Liver (tissue), 9 donors: ENCODE results near the gene ZP4. TPM values are rescaled to one million over a fixed set of nuclear protein-coding genes. Genes with fewer than 3 reads are reported as not detected.

ENCODE experiments used
- DNase-seq: peaks from one replicate; pipeline ENCODE4 v3.0.0-alpha.2; 2017; ENCODE audit warnings: low spot score
- H3K27ac ChIP-seq, 2 donors: one replicate each; pipeline ENCODE4 v1.7.0; 2013; ENCODE audit warnings: inconsistent platforms in 2 of 2, low read length in 2 of 2, control low read depth in 1 of 2, low read depth in 1 of 2, mild to moderate bottlenecking in 1 of 2
- H3K27me3 ChIP-seq, 4 donors: one replicate each; pipeline versions ENCODE4 v1.6.1 to v1.7.0; 2013; ENCODE audit warnings: low read length in 3 of 4, inconsistent platforms in 1 of 4, mild to moderate bottlenecking in 1 of 4, moderate library complexity in 1 of 4; ENCODE audit not compliant: control insufficient read depth in 4 of 4, insufficient read depth in 4 of 4
- H3K36me3 ChIP-seq, 4 donors: one replicate each; pipeline versions ENCODE4 v1.6.1 to v1.7.0; 2013; ENCODE audit warnings: low read length in 3 of 4, mild to moderate bottlenecking in 3 of 4, low read depth in 1 of 4, moderate library complexity in 1 of 4; ENCODE audit not compliant: control insufficient read depth in 4 of 4, insufficient read depth in 3 of 4
- H3K4me1 ChIP-seq, 4 donors: one replicate each; pipeline versions ENCODE4 v1.6.1 to v1.7.0; 2013; ENCODE audit warnings: low read length in 3 of 4, mild to moderate bottlenecking in 3 of 4, moderate library complexity in 1 of 4; ENCODE audit not compliant: control insufficient read depth in 4 of 4, insufficient read depth in 4 of 4
- H3K4me3 ChIP-seq, 3 donors: one replicate each; pipeline versions ENCODE4 v1.6.1 to v1.7.0; 2013; ENCODE audit warnings: low read length in 3 of 3, control low read depth in 1 of 3, low read depth in 1 of 3, mild to moderate bottlenecking in 1 of 3
- H3K9ac ChIP-seq, 2 donors: one replicate each; pipeline ENCODE4 v1.7.0; 2013; ENCODE audit warnings: low read length in 2 of 2, mild to moderate bottlenecking in 2 of 2, moderate library complexity in 2 of 2, control low read depth in 1 of 2, low read depth in 1 of 2
- H3K9me3 ChIP-seq, 4 donors: one replicate each; pipeline versions ENCODE4 v1.6.1 to v1.7.0; 2013; ENCODE audit warnings: low read length in 3 of 4; ENCODE audit not compliant: control insufficient read depth in 4 of 4
- EGR1 ChIP-seq, 2 donors: IDR thresholded peaks; 2 replicates each; pipeline ENCODE4 v1.6.1; 2016 to 2018; ENCODE audit warnings: antibody characterized with exemption in 2 of 2, low read depth in 2 of 2
- FOXA1 ChIP-seq: IDR thresholded peaks from 2 replicates; pipeline ENCODE4 v1.6.1; 2016; ENCODE audit warnings: antibody characterized with exemption
- FOXA2 ChIP-seq: IDR thresholded peaks from 2 replicates; pipeline ENCODE4 v1.6.1; 2016; ENCODE audit warnings: antibody characterized with exemption
- GABPA ChIP-seq, 2 donors: IDR thresholded peaks in 1 of 2; conservative IDR thresholded peaks in 1 of 2; 2 replicates each; pipeline ENCODE4 v1.6.1; 2016; ENCODE audit warnings: antibody characterized with exemption in 2 of 2, mild to moderate bottlenecking in 1 of 2, moderate library complexity in 1 of 2
- HNF4G ChIP-seq: IDR thresholded peaks from 2 replicates; pipeline ENCODE4 v1.6.1; 2016; ENCODE audit warnings: antibody characterized with exemption
- NR2F2 ChIP-seq: IDR thresholded peaks from 2 replicates; pipeline ENCODE4 v1.6.1; 2016; ENCODE audit warnings: antibody characterized with exemption
- RAD21 ChIP-seq, 2 donors: IDR thresholded peaks; 2 replicates each; pipeline ENCODE4 v1.6.1; 2016; ENCODE audit warnings: antibody characterized with exemption in 2 of 2, mild to moderate bottlenecking in 2 of 2
- RXRA ChIP-seq, 2 donors: IDR thresholded peaks; 2 replicates each; pipeline ENCODE4 v1.6.1; 2017 to 2018; ENCODE audit warnings: antibody characterized with exemption in 2 of 2, mild to moderate bottlenecking in 1 of 2
- SP1 ChIP-seq: IDR thresholded peaks from 2 replicates; pipeline ENCODE4 v1.6.1; 2018; ENCODE audit warnings: antibody characterized with exemption, mild to moderate bottlenecking
- YY1 ChIP-seq: IDR thresholded peaks from 2 replicates; pipeline ENCODE4 v1.6.1; 2016; ENCODE audit warnings: antibody characterized with exemption, mild to moderate bottlenecking
- WGBS: extraction: QIAGEN DNeasy Blood & Tissue Kit; methylation state at CpG from one replicate; pipeline ENCODE4 v1.1.7; 2013; 5-methylcytosine and 5-hydroxymethylcytosine counted together
- polyA plus RNA-seq, 2 donors: library from polyadenylated mRNA; stranded (reverse) in 1 of 2; unstranded in 1 of 2; fragments of 200-250 nt in 1 of 2; fragments of >200 nt in 1 of 2; fragmentation: Nextera tagmentation in 1 of 2; extraction: Ambion mirVana in 1 of 2; gene quantifications; one replicate each; pipeline versions ENCODE4 v1.2.1 to v1.2.3, GENCODE V29; 2013 to 2015
- total RNA-seq, 2 donors: library from RNA; depleted of rRNA; stranded (reverse); fragments of >200 nt; gene quantifications; one replicate each; pipeline ENCODE4 v1.2.3, GENCODE V29; 2014
- TF ChIP-seq, protein P1 (sequence below): IDR thresholded peaks from 2 replicates; pipeline ENCODE4 v1.6.1; 2016; ENCODE audit warnings: antibody characterized with exemption, mild to moderate bottlenecking
- TF ChIP-seq, protein P2 (sequence below): IDR thresholded peaks from 2 replicates; pipeline ENCODE4 v1.6.1; 2016; ENCODE audit warnings: antibody characterized with exemption
- donor health status: healthy.
- donor health status: healthy.
- donor health status: healthy.
- donor health status: healthy.
- donor health status: healthy.

The ZP4 gene
- total and polyA plus RNA-seq, 4 donors = not detected

DNA sequence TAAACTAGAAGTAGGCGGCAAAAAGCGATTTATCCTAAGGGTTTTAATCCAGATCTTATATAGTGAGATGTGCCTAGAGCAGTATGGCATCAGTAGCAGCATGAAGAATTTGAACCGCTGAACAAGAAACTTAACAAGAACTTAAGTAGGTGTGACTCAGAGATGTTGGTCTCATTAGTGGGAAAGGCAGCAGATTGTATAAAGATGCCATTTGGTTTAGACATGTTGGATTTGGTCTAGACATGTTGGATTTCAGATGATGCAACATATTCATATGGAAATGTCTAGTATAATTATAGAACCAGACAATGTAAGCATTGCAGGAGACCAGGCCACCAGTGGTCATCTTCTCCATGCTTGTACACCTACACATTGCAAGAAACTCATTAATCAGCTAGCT is 42.1 kb upstream of the ZP4 start (continued):
- TF ChIP-seq, protein P1, sequence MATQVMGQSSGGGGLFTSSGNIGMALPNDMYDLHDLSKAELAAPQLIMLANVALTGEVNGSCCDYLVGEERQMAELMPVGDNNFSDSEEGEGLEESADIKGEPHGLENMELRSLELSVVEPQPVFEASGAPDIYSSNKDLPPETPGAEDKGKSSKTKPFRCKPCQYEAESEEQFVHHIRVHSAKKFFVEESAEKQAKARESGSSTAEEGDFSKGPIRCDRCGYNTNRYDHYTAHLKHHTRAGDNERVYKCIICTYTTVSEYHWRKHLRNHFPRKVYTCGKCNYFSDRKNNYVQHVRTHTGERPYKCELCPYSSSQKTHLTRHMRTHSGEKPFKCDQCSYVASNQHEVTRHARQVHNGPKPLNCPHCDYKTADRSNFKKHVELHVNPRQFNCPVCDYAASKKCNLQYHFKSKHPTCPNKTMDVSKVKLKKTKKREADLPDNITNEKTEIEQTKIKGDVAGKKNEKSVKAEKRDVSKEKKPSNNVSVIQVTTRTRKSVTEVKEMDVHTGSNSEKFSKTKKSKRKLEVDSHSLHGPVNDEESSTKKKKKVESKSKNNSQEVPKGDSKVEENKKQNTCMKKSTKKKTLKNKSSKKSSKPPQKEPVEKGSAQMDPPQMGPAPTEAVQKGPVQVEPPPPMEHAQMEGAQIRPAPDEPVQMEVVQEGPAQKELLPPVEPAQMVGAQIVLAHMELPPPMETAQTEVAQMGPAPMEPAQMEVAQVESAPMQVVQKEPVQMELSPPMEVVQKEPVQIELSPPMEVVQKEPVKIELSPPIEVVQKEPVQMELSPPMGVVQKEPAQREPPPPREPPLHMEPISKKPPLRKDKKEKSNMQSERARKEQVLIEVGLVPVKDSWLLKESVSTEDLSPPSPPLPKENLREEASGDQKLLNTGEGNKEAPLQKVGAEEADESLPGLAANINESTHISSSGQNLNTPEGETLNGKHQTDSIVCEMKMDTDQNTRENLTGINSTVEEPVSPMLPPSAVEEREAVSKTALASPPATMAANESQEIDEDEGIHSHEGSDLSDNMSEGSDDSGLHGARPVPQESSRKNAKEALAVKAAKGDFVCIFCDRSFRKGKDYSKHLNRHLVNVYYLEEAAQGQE = no peak
- TF ChIP-seq FOXA1 (no peak), YY1 (no peak), GABPA (IDR thresholded peaks at IDR 0.05 in 1 of 2, conservative IDR thresholded peaks at IDR 0.05 in 1 of 2) (no peak)

DNA sequence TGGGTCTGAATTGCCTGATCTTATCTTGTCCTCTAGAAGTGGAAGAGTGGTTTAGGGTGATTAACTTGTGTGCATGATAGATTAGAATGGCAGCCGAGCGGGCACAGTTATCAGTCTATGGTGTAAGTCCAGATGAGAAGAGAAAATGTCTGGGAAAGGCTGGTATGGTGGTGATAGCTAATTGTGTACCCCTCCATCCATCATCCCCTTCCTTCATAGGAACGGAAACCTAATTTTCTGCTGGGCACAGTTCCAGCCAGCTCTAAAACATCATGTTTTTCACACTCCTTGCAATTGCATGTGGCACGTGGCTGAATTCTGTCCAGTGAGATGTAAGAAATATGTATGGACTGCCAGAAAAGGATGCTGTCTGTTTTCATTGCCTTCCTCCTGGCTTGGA is 40.9 kb upstream of the ZP4 start:
- WGBS = 64% methylated on average over 4 of the region's 4 CpGs

DNA sequence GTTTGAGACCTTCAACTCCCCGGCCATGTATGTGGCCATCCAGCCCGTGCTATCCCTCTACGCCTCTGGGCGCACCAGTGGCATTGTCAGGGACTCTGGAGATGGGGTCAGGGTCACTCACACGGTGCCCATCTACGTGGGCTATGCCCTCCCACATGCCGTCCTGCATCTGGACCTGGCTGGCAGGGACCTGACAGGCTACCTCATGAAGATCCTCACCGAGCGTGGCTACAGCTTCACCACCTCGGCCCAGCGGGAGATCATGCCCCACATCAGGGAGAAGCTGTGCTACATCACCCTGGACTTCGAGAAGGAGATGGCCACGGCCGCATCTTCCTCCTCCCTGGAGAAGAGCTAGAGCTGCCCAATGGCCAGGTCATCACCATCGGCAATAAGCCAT is 36.5 kb upstream of the ZP4 start:
- TF ChIP-seq YY1 (no peak), FOXA2 (no peak), RAD21 (IDR thresholded peaks at IDR 0.05) (no peak), SP1 (no peak), GABPA (IDR thresholded peaks at IDR 0.05 in 1 of 2, conservative IDR thresholded peaks at IDR 0.05 in 1 of 2) (no peak), FOXA1 (no peak), NR2F2 (no peak), EGR1 (IDR thresholded peaks at IDR 0.05; ENCODE audit: low read depth in 2 of 2) (no peak), RXRA (IDR thresholded peaks at IDR 0.05) (no peak), HNF4G (no peak)
- TF ChIP-seq, protein P1 = no peak
- TF ChIP-seq, protein P2, sequence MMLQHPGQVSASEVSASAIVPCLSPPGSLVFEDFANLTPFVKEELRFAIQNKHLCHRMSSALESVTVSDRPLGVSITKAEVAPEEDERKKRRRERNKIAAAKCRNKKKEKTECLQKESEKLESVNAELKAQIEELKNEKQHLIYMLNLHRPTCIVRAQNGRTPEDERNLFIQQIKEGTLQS = no peak
- DNase-seq = no peak
- Histone ChIP-seq H3K4me3 (no peak overlapping the region), H3K27me3 (peaks cover 0 to 9% (median 0%) of the 10 kb centered on the region in 4 donors), H3K9me3 (no peaks in the 10 kb centered on the region), H3K9ac (no peak overlapping the region), H3K36me3 (no peaks in the 10 kb centered on the region), H3K4me1 (no peaks in the 10 kb centered on the region), H3K27ac (no peak overlapping the region)
- 89% methylated on average over 15 of the region's 15 CpGs for WGBS

More for the DNA sequence above, 40.9 kb upstream of the ZP4 start:
- Histone ChIP-seq H3K4me1 (no peaks in the 10 kb centered on the region), H3K4me3 (no peak overlapping the region), H3K27me3 (peaks cover 0 to 6% (median 0%) of the 10 kb centered on the region in 4 donors), H3K9ac (no peak overlapping the region), H3K9me3 (no peaks in the 10 kb centered on the region), H3K36me3 (no peaks in the 10 kb centered on the region), H3K27ac (no peak overlapping the region)
- TF ChIP-seq EGR1 (IDR thresholded peaks at IDR 0.05; ENCODE audit: low read depth in 2 of 2) (no peak), YY1 (no peak)
- DNase-seq = no peak
